Activated CD8-positive, alpha-beta memory T cell treated with anti-CD3 and anti-CD28 coated beads, Interleukin-2, amount 50 U/mL, for 1 hour (primary cell): ENCODE data around the gene PGBD4.
"Not testable (repeated sequence)": the region's sequence is repeated elsewhere in the genome, so short reads cannot be mapped to it uniquely, and the experiment has no call there.

Experiments
- DNase-seq: peaks from one replicate; pipeline ENCODE4 v3.0.0-alpha.2; 2020; ENCODE audit errors: extremely low read depth

Gene PGBD4

DNA sequence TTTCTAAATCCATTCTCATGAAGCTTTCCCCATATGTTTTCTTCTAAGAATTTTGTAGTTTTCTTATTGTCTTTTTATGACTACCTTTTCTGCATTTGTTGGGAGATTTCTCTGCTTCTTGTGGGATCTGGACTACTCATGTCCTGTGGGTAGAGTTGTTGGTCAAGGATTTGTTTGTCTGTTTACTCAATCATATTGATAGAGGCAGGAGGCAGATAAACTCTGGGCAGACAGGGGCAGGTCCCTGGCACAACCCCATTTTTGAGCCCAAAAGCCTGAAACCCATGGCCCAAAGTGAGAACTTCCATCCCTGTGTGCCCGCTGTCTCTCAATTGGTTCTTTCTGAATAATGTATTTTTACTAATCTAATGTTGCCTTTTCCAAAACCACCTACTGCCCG, 12.3 kb downstream of the PGBD4 start:
- DNase-seq, result no peak

DNA sequence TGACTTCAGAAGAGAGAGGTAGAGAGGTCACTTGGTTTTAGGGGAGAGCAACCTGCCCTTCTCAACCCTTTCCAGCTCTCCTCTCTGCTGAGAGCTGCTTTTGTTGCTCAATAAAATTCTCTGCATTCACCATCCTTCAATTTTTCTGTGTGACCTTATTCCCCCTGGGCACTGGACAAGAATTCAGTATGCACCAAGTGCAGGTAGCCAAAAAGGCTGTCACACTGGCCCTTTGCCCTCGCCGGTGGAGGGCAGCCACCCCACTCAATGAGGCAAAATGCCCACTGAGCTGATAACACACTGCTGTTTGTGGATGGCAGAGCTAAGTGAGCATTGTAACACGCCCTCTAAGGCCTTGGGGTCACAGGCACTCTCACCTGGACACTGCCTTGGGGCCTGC, 12.9 kb downstream of the PGBD4 start:
- no peak for DNase-seq

DNA sequence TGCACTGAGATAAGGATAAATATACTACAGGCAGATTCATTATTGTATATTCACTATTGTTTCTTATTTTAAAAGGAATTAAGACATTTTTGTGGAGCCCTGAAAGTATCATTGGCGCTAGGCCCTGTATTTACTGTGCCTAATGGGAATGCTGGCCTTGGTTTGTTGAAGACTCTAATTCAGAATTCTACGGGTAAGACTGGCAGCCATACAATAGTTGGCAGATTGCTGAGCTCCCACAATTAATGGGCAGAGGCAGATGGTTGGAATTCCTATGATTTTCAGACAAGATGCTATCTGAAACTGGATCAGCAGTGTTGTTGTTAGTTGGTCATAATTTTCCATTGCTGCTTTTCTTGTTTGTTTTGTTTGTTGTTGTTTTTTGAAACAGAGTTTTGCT, 14.7 kb downstream of the PGBD4 start:
- DNase-seq, result no peak

DNA sequence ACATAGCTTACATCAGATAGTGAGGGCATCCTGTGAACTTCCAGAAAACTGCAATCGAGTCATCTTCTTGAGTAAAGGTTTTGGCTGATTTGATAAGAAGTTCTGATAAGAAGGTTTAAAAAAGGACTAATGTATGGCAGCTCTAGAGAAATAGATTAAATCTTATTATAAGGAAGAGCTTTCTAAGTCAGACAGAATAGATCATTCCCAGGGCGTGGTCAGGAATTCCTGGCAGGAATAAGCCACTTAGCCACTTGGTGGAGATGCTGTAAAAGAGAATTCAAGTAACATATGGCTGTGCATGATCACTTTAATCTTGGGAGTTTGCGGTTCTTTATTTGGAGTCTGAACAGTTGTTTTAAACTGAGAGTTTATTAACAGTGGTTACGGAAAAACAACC, 17.4 kb downstream of the PGBD4 start:
- no peak for DNase-seq

DNA sequence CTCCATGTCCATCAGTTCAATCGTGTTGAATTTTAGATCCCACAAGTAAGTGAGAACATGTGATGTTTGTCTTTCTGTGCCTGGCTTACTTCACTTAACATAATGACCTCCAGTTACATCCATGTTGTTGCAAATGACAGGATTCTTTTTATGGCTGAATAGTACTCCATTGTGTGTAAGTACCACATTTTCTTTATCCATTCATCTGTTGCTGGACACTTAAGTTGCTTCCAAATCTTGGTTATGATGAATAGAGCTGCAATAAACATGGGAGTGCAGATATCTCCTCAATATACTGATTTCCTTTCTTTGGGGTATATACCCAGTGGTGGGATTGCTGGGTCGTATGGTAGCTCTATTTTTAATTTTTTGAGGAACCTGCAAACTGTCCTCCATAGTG, 18.5 kb downstream of the PGBD4 start:
- DNase-seq, result not testable (repeated sequence)

DNA sequence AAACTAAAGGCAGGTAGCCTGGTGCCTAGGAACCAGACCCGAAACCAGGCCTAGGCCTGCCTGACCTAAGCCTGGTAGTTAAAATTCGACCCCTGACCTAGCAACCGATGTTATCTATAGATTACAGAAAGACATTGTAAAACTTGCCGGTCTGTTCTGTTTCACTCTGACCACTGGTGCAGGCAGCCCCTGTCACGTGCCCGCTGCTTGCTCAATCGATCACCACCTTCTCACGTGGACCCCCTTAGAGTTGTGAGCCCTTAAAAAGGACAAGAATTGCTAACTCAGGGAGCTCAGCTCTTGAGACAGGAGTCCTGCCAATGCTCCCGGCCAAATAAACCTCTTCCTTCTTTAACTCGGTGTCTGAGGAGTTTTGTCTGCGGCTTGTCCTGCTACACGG, 19.9 kb downstream of the PGBD4 start:
- DNase-seq, result not testable (repeated sequence)

DNA sequence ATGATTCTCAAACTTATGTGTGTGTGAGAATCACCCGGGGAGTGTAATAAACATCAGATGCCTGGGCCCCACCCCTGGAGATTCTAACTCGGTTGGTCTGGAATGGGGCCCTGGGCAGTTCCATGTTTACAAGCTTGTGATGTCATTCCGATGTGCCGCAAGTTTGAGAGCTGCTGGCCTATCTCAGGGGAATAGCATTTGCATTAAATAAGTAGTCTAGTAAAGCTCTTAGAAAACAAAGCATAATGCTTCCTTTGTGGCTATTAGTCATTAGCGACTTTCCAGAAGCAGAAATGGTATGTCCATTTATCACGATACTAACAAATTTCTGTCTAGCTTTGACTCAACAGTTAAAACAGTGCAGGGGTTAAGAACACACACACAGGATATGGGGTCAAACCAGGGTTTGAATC, 20.9 kb downstream of the PGBD4 start:
- no peak for DNase-seq

DNA sequence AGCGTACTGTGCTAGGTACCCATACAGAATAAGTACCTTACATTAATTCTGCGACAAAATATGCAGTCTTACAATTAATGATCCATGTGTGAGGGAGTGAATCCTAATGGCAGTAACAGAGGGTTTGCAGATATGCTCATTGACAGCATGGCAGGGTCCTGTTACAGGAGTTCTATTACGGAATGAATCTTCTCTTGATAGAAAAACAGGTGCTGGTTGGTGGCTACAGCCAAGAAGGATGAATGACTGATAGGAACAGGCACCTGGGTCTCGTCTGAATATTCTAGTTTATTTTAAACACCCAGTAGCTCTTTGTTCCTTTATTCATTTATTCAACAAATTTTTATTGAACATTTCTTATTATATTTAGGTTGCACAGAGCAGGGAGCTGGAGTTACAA, 22.8 kb downstream of the PGBD4 start:
- DNase-seq, result no peak

DNA sequence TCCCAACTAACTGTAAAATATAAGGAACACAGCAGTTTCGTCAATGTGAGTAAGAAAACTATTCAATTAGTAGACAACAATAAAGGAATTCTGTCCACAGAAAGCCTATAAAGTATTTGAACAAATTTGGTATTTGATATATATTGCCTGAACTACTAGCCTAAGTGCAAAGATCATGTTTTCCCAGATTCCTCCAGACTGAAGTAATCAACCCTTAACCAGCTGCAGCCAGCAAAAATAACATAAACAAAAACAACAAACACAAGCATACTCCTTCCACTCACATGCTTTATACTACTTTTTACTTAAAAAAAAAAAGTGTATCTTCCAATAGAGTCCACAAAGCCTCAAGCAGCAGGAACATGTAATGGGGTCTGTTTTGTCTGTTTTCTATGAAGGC, 24.1 kb downstream of the PGBD4 start:
- DNase-seq, result no peak

DNA sequence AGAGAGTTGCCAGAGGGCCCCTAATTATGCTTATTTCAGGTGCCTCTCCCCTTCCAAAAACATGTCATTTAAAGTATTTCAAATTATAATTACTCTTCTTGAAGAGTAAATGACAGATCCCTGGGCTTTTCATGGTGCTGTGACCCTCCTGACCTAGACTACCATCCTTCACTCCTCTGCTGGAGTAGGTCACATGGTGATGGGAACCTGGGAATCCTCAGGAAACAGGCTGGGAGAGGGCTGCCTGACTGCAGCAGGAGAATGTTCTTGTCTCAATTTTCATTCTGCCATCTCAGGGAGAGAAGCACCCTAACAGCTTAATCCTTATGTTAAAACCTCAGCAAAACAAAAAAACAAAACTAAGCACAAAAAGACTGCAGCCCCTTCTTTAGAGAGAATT, 24.6 kb downstream of the PGBD4 start:
- no peak for DNase-seq

DNA sequence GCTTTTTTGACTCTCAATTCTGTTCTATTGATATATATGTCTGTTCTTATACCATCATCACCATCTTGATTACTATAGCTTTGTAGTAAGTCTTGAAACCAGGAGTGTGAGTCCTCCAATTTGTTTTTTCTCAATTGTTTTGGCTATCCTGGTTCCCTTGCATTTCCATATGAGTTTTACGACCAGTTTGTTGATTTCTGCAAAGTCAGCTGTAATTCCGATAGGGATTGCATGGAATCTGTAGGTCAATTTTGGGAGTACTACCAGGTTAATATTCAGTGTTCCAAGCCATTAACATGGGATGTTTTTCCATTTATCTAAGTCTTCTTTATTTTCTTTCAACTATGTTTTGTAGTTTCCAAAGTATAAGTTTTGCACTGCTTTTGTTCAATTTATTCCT, 27.0 kb downstream of the PGBD4 start:
- DNase-seq, result no peak

DNA sequence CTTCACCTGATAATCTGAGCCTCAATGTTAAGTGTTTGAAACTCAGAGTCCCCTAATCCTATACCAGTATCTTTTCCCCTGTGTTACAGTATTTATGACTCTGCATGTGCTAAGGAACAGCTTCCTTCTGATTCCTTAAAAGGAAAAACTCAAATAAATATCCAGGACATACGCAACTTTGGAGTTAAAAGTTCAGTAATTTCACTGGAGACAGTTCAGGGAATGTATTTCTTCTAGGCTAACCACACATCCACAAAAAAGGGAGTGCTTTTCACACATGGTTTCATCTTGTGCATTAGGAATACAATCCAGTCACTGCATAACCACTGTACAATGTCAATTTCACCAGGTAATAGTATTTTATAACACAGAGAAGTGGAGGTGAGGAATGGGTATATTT, 31.0 kb downstream of the PGBD4 start:
- DNase-seq, result no peak

DNA sequence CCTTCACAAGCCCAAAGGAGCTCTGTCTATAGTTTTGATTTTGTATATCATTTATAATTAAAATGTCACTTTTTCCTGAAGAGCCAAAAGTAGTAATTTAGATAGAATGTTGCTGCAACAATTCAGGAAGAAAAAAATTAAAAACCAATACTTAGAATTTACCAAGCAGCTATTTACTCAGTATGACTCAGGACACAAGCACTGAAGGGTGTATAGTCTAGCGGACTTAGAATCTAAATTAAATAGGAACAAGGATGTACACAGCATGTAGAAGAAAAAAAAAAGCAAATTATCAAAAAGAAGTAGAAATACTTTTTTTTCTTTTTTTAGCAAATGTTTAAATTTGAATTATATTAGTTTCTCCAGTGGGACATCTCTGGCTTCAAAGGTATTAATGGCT, 31.6 kb downstream of the PGBD4 start:
- DNase-seq, result no peak

DNA sequence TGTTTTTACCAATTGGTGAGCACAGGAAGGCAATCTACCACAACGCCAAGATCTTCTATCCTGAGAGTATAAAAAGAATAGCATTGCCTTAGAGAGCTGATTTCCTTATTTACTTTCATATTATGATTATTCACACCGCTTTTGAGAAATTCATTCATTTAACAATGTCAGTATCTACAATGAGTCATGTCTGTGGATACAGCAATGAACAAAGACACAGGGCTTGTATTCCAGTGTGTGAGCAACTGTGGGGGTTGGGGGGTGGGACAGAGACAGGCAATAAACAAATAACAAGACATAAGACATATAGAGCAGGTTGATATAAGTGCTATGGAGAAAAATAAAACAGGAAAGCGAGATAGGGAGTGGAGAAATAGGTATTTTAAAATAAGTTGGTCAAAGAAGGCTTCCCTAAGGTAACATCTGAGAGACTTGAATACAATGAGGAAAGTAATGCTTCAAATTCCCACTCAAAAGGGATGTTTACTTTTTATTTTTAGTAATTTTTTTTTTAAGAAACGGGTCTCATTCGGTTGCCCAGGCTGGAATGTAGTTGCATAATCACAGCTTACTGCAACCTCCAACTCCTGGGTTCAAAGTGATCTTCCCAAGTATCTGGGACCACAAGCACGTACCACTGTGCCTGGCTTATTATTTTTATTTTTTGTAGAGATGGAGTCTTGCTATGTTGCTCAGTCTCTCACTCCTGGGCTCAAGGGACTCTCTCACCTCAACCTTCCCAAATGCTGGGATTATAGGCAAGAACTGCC, 45.7 kb downstream of the PGBD4 start:
- DNase-seq, result no peak

DNA sequence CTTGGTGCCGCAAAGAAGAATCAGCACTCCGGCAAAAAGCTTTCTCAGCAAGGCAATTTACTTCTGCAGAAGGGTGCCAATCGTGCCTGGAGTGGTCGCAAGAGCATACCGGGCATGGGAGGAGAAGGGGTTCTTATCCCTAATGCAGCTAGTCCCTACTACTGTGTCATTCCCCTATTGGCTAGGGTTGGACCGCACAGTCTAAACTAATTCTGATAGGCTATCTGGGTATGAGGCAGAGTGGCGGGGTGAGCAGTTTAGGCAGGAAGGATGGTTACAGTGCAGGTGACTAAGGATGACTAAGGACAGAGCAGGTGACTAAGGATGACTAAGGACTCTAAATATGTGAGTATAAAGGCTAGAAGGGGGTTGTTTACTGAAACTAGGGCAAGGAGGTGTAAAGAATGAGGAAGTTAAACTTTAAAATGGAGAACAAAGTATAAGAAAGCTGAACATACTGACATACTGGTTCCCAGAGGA, 52.9 kb downstream of the PGBD4 start:
- no peak for DNase-seq

DNA sequence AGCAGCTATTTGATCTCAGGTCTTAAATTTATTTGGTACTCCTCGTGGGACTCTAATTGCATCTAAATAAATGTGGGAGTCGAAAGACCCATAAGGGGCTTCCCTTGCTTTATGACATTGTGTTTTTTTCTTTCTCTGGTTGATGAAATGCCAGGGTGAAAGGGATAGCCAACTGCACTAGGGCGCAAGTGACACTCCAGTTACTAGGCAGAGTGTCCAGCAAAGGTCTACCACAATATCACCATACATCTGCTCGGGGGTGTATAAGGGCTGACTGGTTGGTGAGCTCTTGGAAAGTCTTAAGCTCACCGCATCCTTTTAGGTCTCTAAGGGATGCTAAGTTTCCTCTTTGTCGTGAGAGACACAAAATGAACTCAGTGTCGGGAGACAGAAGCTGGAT, 54.0 kb downstream of the PGBD4 start:
- DNase-seq, result no peak
